Activated B cell treated with CpG ODN at 0.5 μM for 24 hours (primary cell): ENCODE measurements around the gene FGF9. TPM values are rescaled to one million over a fixed set of nuclear protein-coding genes. Genes with fewer than 3 reads are reported as not detected.

Experiments
- ATAC-seq: fragments of 200-7000 bp; cut with Tn5 transposase; one replicate; pipeline ENCODE4 v1.10.0; 2021; ENCODE audit warnings: low read depth, mild to moderate bottlenecking, moderate library complexity
- CTCF ChIA-PET: fragments of 350-600 bp; sonication (Branson Sonifier 250); formaldehyde crosslinking; loops from one replicate; lab custom pipeline; 2021; ENCODE audit warnings: antibody characterized with exemption; lab: Charles Lee
- POLR2A ChIA-PET: fragments of 350-600 bp; sonication (Branson Sonifier 250); formaldehyde crosslinking; loops from one replicate; lab custom pipeline; 2021; ENCODE audit warnings: antibody characterized with exemption; lab: Charles Lee
- DNase-seq: peaks from one replicate; pipeline ENCODE4 v3.0.0; 2022
- H3K27ac Mint-ChIP-seq: one replicate; pipeline ENCODE4 v1.8.0; 2020; ENCODE audit warnings: mixed read lengths
- H3K27me3 Mint-ChIP-seq: one replicate; pipeline ENCODE4 v1.8.0; 2021; ENCODE audit warnings: mixed read lengths
- H3K36me3 Mint-ChIP-seq: one replicate; pipeline ENCODE4 v1.8.0; 2021; ENCODE audit warnings: low read depth, mixed read lengths
- H3K4me1 Mint-ChIP-seq: one replicate; pipeline ENCODE4 v1.8.0; 2021; ENCODE audit warnings: mixed read lengths
- H3K4me3 Mint-ChIP-seq: one replicate; pipeline ENCODE4 v1.8.0; 2020; ENCODE audit warnings: mild to moderate bottlenecking, mixed read lengths
- H3K9me3 Mint-ChIP-seq: one replicate; pipeline ENCODE4 v1.8.0; 2020; ENCODE audit warnings: mixed read lengths
- CTCF ChIP-seq: fragments of 200-600 bp; IDR thresholded peaks from one replicate; pipeline ENCODE4 v1.8.0; 2022; ENCODE audit warnings: antibody characterized with exemption, mild to moderate bottlenecking
- intact Hi-C: fragments of 100-400 bp; cut with micrococcal nuclease; formaldehyde crosslinking; loops from one replicate; pipeline ENCODE4 v1.15.1; 2024
- total RNA-seq: library from RNA; stranded (reverse); gene quantifications from 2 replicates; pipeline ENCODE4 v1.2.3, GENCODE V29; 2022

FGF9 gene
- total RNA-seq, 1 donor from 2014 or later = 0.22 TPM

GRCh38 chr13:21688056-21688455, 17.2 kb downstream of the FGF9 start:
- intact Hi-C loops = no loop called here
- no peak for DNase-seq
- Mint-ChIP-seq H3K4me1 (peaks cover 2% of the 10 kb centered on the region), H3K27me3 (peaks cover 22% of the 10 kb centered on the region), H3K9me3 (no peaks in the 10 kb centered on the region), H3K4me3 (no peak overlapping the region), H3K36me3 (no peaks in the 10 kb centered on the region), H3K27ac (no peak overlapping the region)
- TF ChIP-seq CTCF = no peak
- POLR2A ChIA-PET = no interaction called here
- CTCF ChIA-PET = no interaction called here
- ATAC-seq = no peak

GRCh38 chr13:21689097-21689496, 18.2 kb downstream of the FGF9 start:
- ChIA-PET CTCF (no interaction called here), POLR2A (no interaction called here)
- H3K36me3 Mint-ChIP-seq = no peaks in the 10 kb centered on the region
- no peaks in the 10 kb centered on the region for H3K9me3 Mint-ChIP-seq
- H3K4me1 Mint-ChIP-seq = peaks cover 2% of the 10 kb centered on the region
- ATAC-seq = no peak
- H3K27me3 Mint-ChIP-seq = peaks cover 21% of the 10 kb centered on the region
- DNase-seq = no peak
- TF ChIP-seq CTCF = no peak
- no peak overlapping the region for H3K4me3 Mint-ChIP-seq
- no peak overlapping the region for H3K27ac Mint-ChIP-seq
- intact Hi-C loops = no loop called here

- H3K4me3 Mint-ChIP-seq = no peak overlapping the region
- CTCF ChIA-PET = no interaction called here
- ATAC-seq (no peak), DNase-seq (no peak)
- no peak for TF ChIP-seq CTCF
- intact Hi-C loops = no loop called here
- POLR2A ChIA-PET = no interaction called here
- H3K27me3 Mint-ChIP-seq = peaks cover 15% of the 10 kb centered on the region
- no peaks in the 10 kb centered on the region for H3K36me3 Mint-ChIP-seq
- H3K4me1 Mint-ChIP-seq = peaks cover 2% of the 10 kb centered on the region
- H3K9me3 Mint-ChIP-seq = no peaks in the 10 kb centered on the region
- no peak overlapping the region for H3K27ac Mint-ChIP-seq
These were observed 20.1 kb downstream of the FGF9 start for GRCh38 chr13:21690955-21691354.

GRCh38 chr13:21691500-21691899, 20.6 kb downstream of the FGF9 start:
- ATAC-seq (no peak), DNase-seq (no peak)
- Mint-ChIP-seq H3K27me3 (peaks cover 15% of the 10 kb centered on the region), H3K27ac (no peak overlapping the region), H3K9me3 (no peaks in the 10 kb centered on the region), H3K36me3 (no peaks in the 10 kb centered on the region), H3K4me1 (peaks cover 2% of the 10 kb centered on the region), H3K4me3 (no peak overlapping the region)
- intact Hi-C loops = no loop called here
- TF ChIP-seq CTCF = no peak
- ChIA-PET CTCF (no interaction called here), POLR2A (no interaction called here)

GRCh38 chr13:21691928-21692327, 21.1 kb downstream of the FGF9 start:
- no peak for DNase-seq
- peaks cover 2% of the 10 kb centered on the region for H3K4me1 Mint-ChIP-seq
- no peaks in the 10 kb centered on the region for H3K36me3 Mint-ChIP-seq
- no peak overlapping the region for H3K27ac Mint-ChIP-seq
- ChIA-PET POLR2A (no interaction called here), CTCF (no interaction called here)
- H3K27me3 Mint-ChIP-seq = peaks cover 15% of the 10 kb centered on the region
- H3K9me3 Mint-ChIP-seq = no peaks in the 10 kb centered on the region
- no peak overlapping the region for H3K4me3 Mint-ChIP-seq
- ATAC-seq = no peak
- no peak for TF ChIP-seq CTCF
- intact Hi-C loops = no loop called here
